Liver (tissue), 9 donors: ENCODE data around the gene HAUS8. TPM values are rescaled to one million over a fixed set of nuclear protein-coding genes. Genes with fewer than 3 reads are reported as not detected.

Experiments
- DNase-seq: peaks from one replicate; pipeline ENCODE4 v3.0.0-alpha.2; 2017; ENCODE audit warnings: low spot score
- H3K27ac ChIP-seq, 2 donors: one replicate each; pipeline ENCODE4 v1.7.0; 2013; ENCODE audit warnings: inconsistent platforms in 2 of 2, low read length in 2 of 2, control low read depth in 1 of 2, low read depth in 1 of 2, mild to moderate bottlenecking in 1 of 2
- H3K27me3 ChIP-seq, 4 donors: one replicate each; pipeline versions ENCODE4 v1.6.1 to v1.7.0; 2013; ENCODE audit warnings: low read length in 3 of 4, inconsistent platforms in 1 of 4, mild to moderate bottlenecking in 1 of 4, moderate library complexity in 1 of 4; ENCODE audit not compliant: control insufficient read depth in 4 of 4, insufficient read depth in 4 of 4
- H3K36me3 ChIP-seq, 4 donors: one replicate each; pipeline versions ENCODE4 v1.6.1 to v1.7.0; 2013; ENCODE audit warnings: low read length in 3 of 4, mild to moderate bottlenecking in 3 of 4, low read depth in 1 of 4, moderate library complexity in 1 of 4; ENCODE audit not compliant: control insufficient read depth in 4 of 4, insufficient read depth in 3 of 4
- H3K4me1 ChIP-seq, 4 donors: one replicate each; pipeline versions ENCODE4 v1.6.1 to v1.7.0; 2013; ENCODE audit warnings: low read length in 3 of 4, mild to moderate bottlenecking in 3 of 4, moderate library complexity in 1 of 4; ENCODE audit not compliant: control insufficient read depth in 4 of 4, insufficient read depth in 4 of 4
- H3K4me3 ChIP-seq, 3 donors: one replicate each; pipeline versions ENCODE4 v1.6.1 to v1.7.0; 2013; ENCODE audit warnings: low read length in 3 of 3, control low read depth in 1 of 3, low read depth in 1 of 3, mild to moderate bottlenecking in 1 of 3
- H3K9ac ChIP-seq, 2 donors: one replicate each; pipeline ENCODE4 v1.7.0; 2013; ENCODE audit warnings: low read length in 2 of 2, mild to moderate bottlenecking in 2 of 2, moderate library complexity in 2 of 2, control low read depth in 1 of 2, low read depth in 1 of 2
- H3K9me3 ChIP-seq, 4 donors: one replicate each; pipeline versions ENCODE4 v1.6.1 to v1.7.0; 2013; ENCODE audit warnings: low read length in 3 of 4; ENCODE audit not compliant: control insufficient read depth in 4 of 4
- ATF3 ChIP-seq: IDR thresholded peaks from 2 replicates; pipeline ENCODE4 v1.6.1; 2016; ENCODE audit warnings: antibody characterized with exemption
- EGR1 ChIP-seq, 2 donors: IDR thresholded peaks; 2 replicates each; pipeline ENCODE4 v1.6.1; 2016 to 2018; ENCODE audit warnings: antibody characterized with exemption in 2 of 2, low read depth in 2 of 2
- FOXA1 ChIP-seq: IDR thresholded peaks from 2 replicates; pipeline ENCODE4 v1.6.1; 2016; ENCODE audit warnings: antibody characterized with exemption
- FOXA2 ChIP-seq: IDR thresholded peaks from 2 replicates; pipeline ENCODE4 v1.6.1; 2016; ENCODE audit warnings: antibody characterized with exemption
- GABPA ChIP-seq, 2 donors: IDR thresholded peaks in 1 of 2; conservative IDR thresholded peaks in 1 of 2; 2 replicates each; pipeline ENCODE4 v1.6.1; 2016; ENCODE audit warnings: antibody characterized with exemption in 2 of 2, mild to moderate bottlenecking in 1 of 2, moderate library complexity in 1 of 2
- HNF4A ChIP-seq, 2 donors: conservative IDR thresholded peaks; 2 replicates each; pipeline ENCODE4 v1.6.1; 2016; ENCODE audit warnings: antibody characterized with exemption in 2 of 2, mild to moderate bottlenecking in 2 of 2
- HNF4G ChIP-seq: IDR thresholded peaks from 2 replicates; pipeline ENCODE4 v1.6.1; 2016; ENCODE audit warnings: antibody characterized with exemption
- JUND ChIP-seq, 2 donors: IDR thresholded peaks; 2 replicates each; pipeline ENCODE4 v1.6.1; 2016; ENCODE audit warnings: antibody characterized with exemption in 2 of 2
- NR2F2 ChIP-seq: IDR thresholded peaks from 2 replicates; pipeline ENCODE4 v1.6.1; 2016; ENCODE audit warnings: antibody characterized with exemption
- RAD21 ChIP-seq, 2 donors: IDR thresholded peaks; 2 replicates each; pipeline ENCODE4 v1.6.1; 2016; ENCODE audit warnings: antibody characterized with exemption in 2 of 2, mild to moderate bottlenecking in 2 of 2
- REST ChIP-seq: IDR thresholded peaks from 2 replicates; pipeline ENCODE4 v1.6.1; 2016; ENCODE audit warnings: antibody characterized with exemption, mild to moderate bottlenecking
- RXRA ChIP-seq, 2 donors: IDR thresholded peaks; 2 replicates each; pipeline ENCODE4 v1.6.1; 2017 to 2018; ENCODE audit warnings: antibody characterized with exemption in 2 of 2, mild to moderate bottlenecking in 1 of 2
- SP1 ChIP-seq: IDR thresholded peaks from 2 replicates; pipeline ENCODE4 v1.6.1; 2018; ENCODE audit warnings: antibody characterized with exemption, mild to moderate bottlenecking
- TAF1 ChIP-seq: conservative IDR thresholded peaks from 2 replicates; pipeline ENCODE4 v1.6.1; 2016; ENCODE audit warnings: antibody characterized with exemption, mild to moderate bottlenecking
- YY1 ChIP-seq: IDR thresholded peaks from 2 replicates; pipeline ENCODE4 v1.6.1; 2016; ENCODE audit warnings: antibody characterized with exemption, mild to moderate bottlenecking
- WGBS: extraction: QIAGEN DNeasy Blood & Tissue Kit; methylation state at CpG from one replicate; pipeline ENCODE4 v1.1.7; 2013; 5-methylcytosine and 5-hydroxymethylcytosine counted together
- polyA plus RNA-seq, 2 donors: library from polyadenylated mRNA; stranded (reverse) in 1 of 2; unstranded in 1 of 2; fragments of 200-250 nt in 1 of 2; fragments of >200 nt in 1 of 2; fragmentation: Nextera tagmentation in 1 of 2; extraction: Ambion mirVana in 1 of 2; gene quantifications; one replicate each; pipeline versions ENCODE4 v1.2.1 to v1.2.3, GENCODE V29; 2013 to 2015
- total RNA-seq, 2 donors: library from RNA; depleted of rRNA; stranded (reverse); fragments of >200 nt; gene quantifications; one replicate each; pipeline ENCODE4 v1.2.3, GENCODE V29; 2014
- TF ChIP-seq, protein P1 (sequence below): IDR thresholded peaks from 2 replicates; pipeline ENCODE4 v1.6.1; 2016; ENCODE audit warnings: antibody characterized with exemption
- TF ChIP-seq, protein P2 (sequence below): fragments of 150-350 bp; IDR thresholded peaks from 2 replicates; pipeline ENCODE4 v1.5.1; 2017; ENCODE audit warnings: improper control_type of control experiment, low read depth, low read length; ENCODE audit not compliant: missing input control
- TF ChIP-seq, protein P3 (sequence below): IDR thresholded peaks from 2 replicates; pipeline ENCODE4 v1.6.1; 2016; ENCODE audit warnings: antibody characterized with exemption
- donor health status: healthy.
- donor health status: healthy.
- donor health status: healthy.
- donor health status: healthy.
- donor health status: healthy.

Gene HAUS8
- total and polyA plus RNA-seq, 4 donors: 3.3 to 5.7 (median 3.8) TPM

DNA sequence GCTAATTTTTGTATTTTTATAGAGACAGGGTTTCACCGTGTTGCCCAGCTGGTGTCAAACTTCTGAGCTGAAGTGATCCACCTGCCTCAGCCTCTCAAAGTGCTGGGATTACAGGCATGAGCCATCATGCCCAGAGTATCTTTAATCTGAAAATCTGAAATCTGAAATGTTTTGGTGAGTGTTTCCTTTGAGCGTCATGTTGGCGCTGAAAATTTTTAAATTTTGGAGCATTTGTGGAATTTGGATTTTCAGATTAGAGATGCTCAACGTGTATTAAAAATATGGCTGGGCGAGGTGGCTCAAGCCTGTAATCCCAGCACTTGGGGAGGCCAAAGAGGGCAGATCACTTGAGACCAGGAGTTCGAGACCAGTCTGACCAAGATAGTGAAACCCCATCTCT, 43.5 kb downstream of the HAUS8 start:
- H3K9me3 ChIP-seq: no peaks in the 10 kb centered on the region
- TF ChIP-seq YY1 (no peak), RAD21 (IDR thresholded peaks at IDR 0.05) (no peak), SP1 (no peak), GABPA (IDR thresholded peaks at IDR 0.05 in 1 of 2, conservative IDR thresholded peaks at IDR 0.05 in 1 of 2) (no peak), NR2F2 (no peak), EGR1 (IDR thresholded peaks at IDR 0.05; ENCODE audit: low read depth in 2 of 2) (no peak), HNF4A (conservative IDR thresholded peaks at IDR 0.05) (no peak), TAF1 (no peak), JUND (IDR thresholded peaks at IDR 0.05) (no peak), RXRA (IDR thresholded peaks at IDR 0.05) (no peak), FOXA2 (no peak), REST (no peak), FOXA1 (no peak), ATF3 (no peak), HNF4G (no peak)
- TF ChIP-seq, protein P1, sequence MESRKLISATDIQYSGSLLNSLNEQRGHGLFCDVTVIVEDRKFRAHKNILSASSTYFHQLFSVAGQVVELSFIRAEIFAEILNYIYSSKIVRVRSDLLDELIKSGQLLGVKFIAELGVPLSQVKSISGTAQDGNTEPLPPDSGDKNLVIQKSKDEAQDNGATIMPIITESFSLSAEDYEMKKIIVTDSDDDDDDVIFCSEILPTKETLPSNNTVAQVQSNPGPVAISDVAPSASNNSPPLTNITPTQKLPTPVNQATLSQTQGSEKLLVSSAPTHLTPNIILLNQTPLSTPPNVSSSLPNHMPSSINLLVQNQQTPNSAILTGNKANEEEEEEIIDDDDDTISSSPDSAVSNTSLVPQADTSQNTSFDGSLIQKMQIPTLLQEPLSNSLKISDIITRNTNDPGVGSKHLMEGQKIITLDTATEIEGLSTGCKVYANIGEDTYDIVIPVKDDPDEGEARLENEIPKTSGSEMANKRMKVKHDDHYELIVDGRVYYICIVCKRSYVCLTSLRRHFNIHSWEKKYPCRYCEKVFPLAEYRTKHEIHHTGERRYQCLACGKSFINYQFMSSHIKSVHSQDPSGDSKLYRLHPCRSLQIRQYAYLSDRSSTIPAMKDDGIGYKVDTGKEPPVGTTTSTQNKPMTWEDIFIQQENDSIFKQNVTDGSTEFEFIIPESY: no peak
- TF ChIP-seq, protein P2, sequence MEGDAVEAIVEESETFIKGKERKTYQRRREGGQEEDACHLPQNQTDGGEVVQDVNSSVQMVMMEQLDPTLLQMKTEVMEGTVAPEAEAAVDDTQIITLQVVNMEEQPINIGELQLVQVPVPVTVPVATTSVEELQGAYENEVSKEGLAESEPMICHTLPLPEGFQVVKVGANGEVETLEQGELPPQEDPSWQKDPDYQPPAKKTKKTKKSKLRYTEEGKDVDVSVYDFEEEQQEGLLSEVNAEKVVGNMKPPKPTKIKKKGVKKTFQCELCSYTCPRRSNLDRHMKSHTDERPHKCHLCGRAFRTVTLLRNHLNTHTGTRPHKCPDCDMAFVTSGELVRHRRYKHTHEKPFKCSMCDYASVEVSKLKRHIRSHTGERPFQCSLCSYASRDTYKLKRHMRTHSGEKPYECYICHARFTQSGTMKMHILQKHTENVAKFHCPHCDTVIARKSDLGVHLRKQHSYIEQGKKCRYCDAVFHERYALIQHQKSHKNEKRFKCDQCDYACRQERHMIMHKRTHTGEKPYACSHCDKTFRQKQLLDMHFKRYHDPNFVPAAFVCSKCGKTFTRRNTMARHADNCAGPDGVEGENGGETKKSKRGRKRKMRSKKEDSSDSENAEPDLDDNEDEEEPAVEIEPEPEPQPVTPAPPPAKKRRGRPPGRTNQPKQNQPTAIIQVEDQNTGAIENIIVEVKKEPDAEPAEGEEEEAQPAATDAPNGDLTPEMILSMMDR: no peak
- TF ChIP-seq, protein P3, sequence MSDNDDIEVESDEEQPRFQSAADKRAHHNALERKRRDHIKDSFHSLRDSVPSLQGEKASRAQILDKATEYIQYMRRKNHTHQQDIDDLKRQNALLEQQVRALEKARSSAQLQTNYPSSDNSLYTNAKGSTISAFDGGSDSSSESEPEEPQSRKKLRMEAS: no peak
- 79% methylated on average over 6 of the region's 6 CpGs for WGBS
- H3K36me3 ChIP-seq: no peaks in the 10 kb centered on the region
- H3K4me1 ChIP-seq: no peaks in the 10 kb centered on the region
- no peaks in the 10 kb centered on the region for H3K27me3 ChIP-seq
- DNase-seq: no peak
- H3K4me3 ChIP-seq: no peak overlapping the region
- H3K27ac ChIP-seq: no peak overlapping the region
- H3K9ac ChIP-seq: no peak overlapping the region
